Measurements from ENCODE around the gene SEMG1.

GRCh38 chr20:45223136-45223535 is 16.3 kb downstream of the SEMG1 start:
- TF ChIP-seq CTCF (IDR thresholded peaks at IDR 0.05) (no peak), POLR2A (IDR thresholded peaks at IDR 0.05) (no peak), POLR2AphosphoS5 (IDR thresholded peaks at IDR 0.05) (no peak)
